ENCODE data around the gene ASB16.
"Not testable (repeated sequence)": the region's sequence is repeated elsewhere in the genome, so short reads cannot be mapped to it uniquely, and the experiment has no call there.

DNA sequence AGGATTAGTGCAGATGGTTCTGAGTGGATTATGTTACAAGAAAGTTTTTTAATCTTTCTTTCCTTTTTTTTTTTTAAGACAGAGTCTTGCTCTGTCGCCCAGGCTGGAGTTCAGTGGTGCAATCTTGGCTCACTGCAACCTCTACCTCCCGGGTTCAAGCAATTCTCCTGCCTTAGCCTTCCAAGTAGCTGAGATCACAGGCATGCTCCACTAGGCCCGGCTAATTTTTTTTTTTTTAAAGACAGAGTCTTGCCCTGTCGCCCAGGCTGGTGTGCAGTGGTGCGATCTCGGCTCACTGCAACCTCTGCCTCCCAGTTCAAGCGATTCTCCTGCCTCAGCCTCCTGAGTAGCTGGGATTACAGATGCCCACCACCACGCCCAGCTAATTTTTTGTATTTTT, 26.6 kb upstream of the ASB16 start:
- TF ChIP-seq, protein P1, sequence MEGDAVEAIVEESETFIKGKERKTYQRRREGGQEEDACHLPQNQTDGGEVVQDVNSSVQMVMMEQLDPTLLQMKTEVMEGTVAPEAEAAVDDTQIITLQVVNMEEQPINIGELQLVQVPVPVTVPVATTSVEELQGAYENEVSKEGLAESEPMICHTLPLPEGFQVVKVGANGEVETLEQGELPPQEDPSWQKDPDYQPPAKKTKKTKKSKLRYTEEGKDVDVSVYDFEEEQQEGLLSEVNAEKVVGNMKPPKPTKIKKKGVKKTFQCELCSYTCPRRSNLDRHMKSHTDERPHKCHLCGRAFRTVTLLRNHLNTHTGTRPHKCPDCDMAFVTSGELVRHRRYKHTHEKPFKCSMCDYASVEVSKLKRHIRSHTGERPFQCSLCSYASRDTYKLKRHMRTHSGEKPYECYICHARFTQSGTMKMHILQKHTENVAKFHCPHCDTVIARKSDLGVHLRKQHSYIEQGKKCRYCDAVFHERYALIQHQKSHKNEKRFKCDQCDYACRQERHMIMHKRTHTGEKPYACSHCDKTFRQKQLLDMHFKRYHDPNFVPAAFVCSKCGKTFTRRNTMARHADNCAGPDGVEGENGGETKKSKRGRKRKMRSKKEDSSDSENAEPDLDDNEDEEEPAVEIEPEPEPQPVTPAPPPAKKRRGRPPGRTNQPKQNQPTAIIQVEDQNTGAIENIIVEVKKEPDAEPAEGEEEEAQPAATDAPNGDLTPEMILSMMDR (IDR thresholded peaks at IDR 0.05), result not testable (repeated sequence)
- TF ChIP-seq POLR2A (IDR thresholded peaks at IDR 0.05), result not testable (repeated sequence)
